SK-N-SH (cell line): Measurements from ENCODE around the gene ZNF775. TPM values are rescaled to one million over a fixed set of nuclear protein-coding genes. Genes with fewer than 3 reads are reported as not detected.

ENCODE experiments used
- CTCF ChIA-PET: fragments of 300-600, 350-600 bp; formaldehyde crosslinking; extraction: SDS; loops from one replicate; lab custom pipeline; 2021; lab: Yijun Ruan, JAX
- POLR2A ChIA-PET: fragments of 350-600 bp; sonication (Branson Sonifier 250); formaldehyde crosslinking; extraction: SDS; loops from one replicate; lab custom pipeline; 2020; ENCODE audit warnings: antibody characterized with exemption, inconsistent platforms; lab: Yijun Ruan, JAX
- DNase-seq: peaks from one replicate; pipeline ENCODE4 v3.0.0; 2012
- H2AFZ ChIP-seq: fragments of 200-600 bp; sonication (generic); 2 replicates; pipeline ENCODE4 v1.8.1; 2016; ENCODE audit warnings: antibody characterized with exemption, mild to moderate bottlenecking, low read depth
- H3F3A ChIP-seq: fragments of 200-600 bp; sonication (generic); replicated peaks from 2 replicates; pipeline ENCODE3; 2016; ENCODE audit warnings: antibody characterized with exemption, mild to moderate bottlenecking; ENCODE audit not compliant: insufficient read depth
- H3K27ac ChIP-seq, 2 experiments: fragments of 200-500 bp in 1 of 2; fragments of 200-600 bp in 1 of 2; sonication (Bioruptor generic) in 1 of 2; sonication (generic), shearing (Covaris generic) in 1 of 2; 2 replicates each; pipeline versions ENCODE4 v1.5.1 to v1.6.1; 2014 to 2016; ENCODE audit warnings: low read depth in 2 of 2, inconsistent platforms in 1 of 2, low read length in 1 of 2, mild to moderate bottlenecking in 1 of 2, mixed read lengths in 1 of 2
- H3K27me3 ChIP-seq: fragments of 200-600 bp; sonication (generic), shearing (Covaris generic); 2 replicates; pipeline ENCODE4 v1.6.1; 2016; ENCODE audit warnings: mixed run types; ENCODE audit not compliant: insufficient read depth
- H3K36me3 ChIP-seq, 2 experiments: fragments of 200-500 bp in 1 of 2; fragments of 200-600 bp in 1 of 2; sonication (Bioruptor generic) in 1 of 2; sonication (generic) in 1 of 2; replicated peaks in 1 of 2; 2 replicates each; pipeline versions ENCODE3 to v1.5.1; 2014 to 2016; ENCODE audit warnings: low read length in 1 of 2, mild to moderate bottlenecking in 1 of 2; ENCODE audit not compliant: insufficient read depth in 2 of 2, control insufficient read depth in 1 of 2
- H3K4me1 ChIP-seq, 2 experiments: fragments of 200-500 bp in 1 of 2; fragments of 200-600 bp in 1 of 2; sonication (Bioruptor generic) in 1 of 2; sonication (generic), shearing (Covaris generic) in 1 of 2; 2 replicates each; pipeline versions ENCODE4 v1.5.1 to v1.6.1; 2014 to 2016; ENCODE audit warnings: low read depth in 1 of 2, low read length in 1 of 2, mixed run types in 1 of 2; ENCODE audit not compliant: insufficient read depth in 2 of 2, control insufficient read depth in 1 of 2
- H3K4me2 ChIP-seq: fragments of 200-600 bp; sonication (generic), shearing (Covaris generic); 2 replicates; pipeline ENCODE4 v1.6.1; 2017; ENCODE audit warnings: mixed run types
- H3K4me3 ChIP-seq, 2 experiments: fragments of 200-500 bp in 1 of 2; fragments of 200-600 bp in 1 of 2; sonication (Bioruptor generic) in 1 of 2; sonication (generic), shearing (Covaris generic) in 1 of 2; 2 replicates each; pipeline versions ENCODE4 v1.5.1 to v1.8.1; 2014 to 2016; ENCODE audit warnings: low read depth in 2 of 2, inconsistent platforms in 1 of 2, low read length in 1 of 2, mild to moderate bottlenecking in 1 of 2, mixed read lengths in 1 of 2, moderate library complexity in 1 of 2
- H3K79me2 ChIP-seq: fragments of 200-600 bp; sonication (generic); 2 replicates; pipeline ENCODE4 v1.8.1; 2017; ENCODE audit warnings: mild to moderate bottlenecking; ENCODE audit not compliant: insufficient read depth
- H3K9ac ChIP-seq: fragments of 200-600 bp; sonication (generic); 2 replicates; pipeline ENCODE4 v1.6.1; 2017; ENCODE audit warnings: mixed run types
- H3K9me2 ChIP-seq: fragments of 200-600 bp; sonication (generic); 2 replicates; pipeline ENCODE4 v1.6.1; 2017; ENCODE audit warnings: mixed run types
- H3K9me3 ChIP-seq: fragments of 200-600 bp; sonication (generic); 2 replicates; pipeline ENCODE4 v1.6.1; 2017; ENCODE audit warnings: mixed run types, mild to moderate bottlenecking, moderate library complexity
- H4K20me1 ChIP-seq: fragments of 200-600 bp; sonication (generic); 2 replicates; pipeline ENCODE4 v1.6.1; 2017; ENCODE audit warnings: mild to moderate bottlenecking, mixed run types; ENCODE audit not compliant: insufficient read depth
- CTCF ChIP-seq: fragments of 200-600 bp; sonication (generic); IDR thresholded peaks from 2 replicates; pipeline ENCODE4 v1.6.1; 2017; ENCODE audit warnings: antibody characterized with exemption, mild to moderate bottlenecking, moderate library complexity
- EP300 ChIP-seq, 2 experiments: IDR thresholded peaks; 2 replicates each; pipeline versions ENCODE4 v1.4.0 to v1.6.1; 2012; ENCODE audit warnings: borderline replicate concordance in 1 of 2, low read depth in 1 of 2, low read length in 1 of 2
- FOXJ3 ChIP-seq: sonication (generic); formaldehyde crosslinking; IDR thresholded peaks from 2 replicates; pipeline ENCODE4 v1.5.1; 2020; ENCODE audit warnings: mild to moderate bottlenecking, missing genetic modification reagents
- FOXM1 ChIP-seq: IDR thresholded peaks from 2 replicates; pipeline ENCODE4 v1.4.0; 2012; ENCODE audit warnings: low read depth, mild to moderate bottlenecking
- GABPA ChIP-seq: IDR thresholded peaks from 2 replicates; pipeline ENCODE4 v1.4.0; 2012; ENCODE audit warnings: low read depth, mild to moderate bottlenecking
- GATA2 ChIP-seq: sonication (generic); formaldehyde crosslinking; IDR thresholded peaks from 2 replicates; pipeline ENCODE4 v1.5.0; 2020; ENCODE audit warnings: mild to moderate bottlenecking, missing genetic modification reagents
- IRF3 ChIP-seq: fragments of 150-350 bp; IDR thresholded peaks from 2 replicates; pipeline ENCODE4 v1.6.1; 2016; ENCODE audit warnings: mild to moderate bottlenecking, low read depth, low read length
- JUND ChIP-seq: IDR thresholded peaks from 2 replicates; pipeline ENCODE4 v1.4.0; 2012
- MEF2A ChIP-seq: IDR thresholded peaks from 2 replicates; pipeline ENCODE4 v1.4.0; 2012; ENCODE audit warnings: low read depth, borderline replicate concordance
- NFIC ChIP-seq: IDR thresholded peaks from 2 replicates; pipeline ENCODE4 v1.4.0; 2012; ENCODE audit warnings: borderline replicate concordance
- POLR2AphosphoS5 ChIP-seq: IDR thresholded peaks from 2 replicates; pipeline ENCODE4 v1.6.1; 2012; ENCODE audit warnings: low read depth, low read length
- RAD21 ChIP-seq: IDR thresholded peaks from 2 replicates; pipeline ENCODE4 v1.6.1; 2012; ENCODE audit warnings: mild to moderate bottlenecking, low read length
- RCOR1 ChIP-seq: fragments of 150-350 bp; IDR thresholded peaks from 2 replicates; pipeline ENCODE4 v1.6.1; 2017; ENCODE audit warnings: antibody characterized with exemption, low read length
- SMC3 ChIP-seq: IDR thresholded peaks from 2 replicates; pipeline ENCODE4 v1.6.1; 2012; ENCODE audit warnings: low read depth, low read length, improper control_type of control experiment
- TEAD4 ChIP-seq: IDR thresholded peaks from 2 replicates; pipeline ENCODE4 v1.4.0; 2012; ENCODE audit warnings: mild to moderate bottlenecking, borderline replicate concordance; ENCODE audit not compliant: insufficient read depth
- ZBTB33 ChIP-seq: IDR thresholded peaks from 2 replicates; pipeline ENCODE4 v1.4.0; 2012; ENCODE audit warnings: low read depth, borderline replicate concordance
- WGBS: methylation state at CpG from one replicate; pipeline ENCODE4 v1.1.6; 2017; ENCODE audit warnings: low lambda C conversion rate; 5-methylcytosine and 5-hydroxymethylcytosine counted together
- polyA plus RNA-seq, 3 experiments: library from polyadenylated mRNA; depleted of rRNA; stranded (reverse); fragments of >200 nt; gene quantifications; 2 replicates each; pipeline ENCODE4 v1.2.3, GENCODE V29; 2012

ZNF775 gene
- polyA plus RNA-seq, 1 of the 3 experiments (the other 2 are of a cell fraction), result 5.0 TPM

- POLR2A ChIA-PET, result no interaction called here
- no peak overlapping the region; a peak in 1 of 4 replicates for H3K27ac ChIP-seq
- H3K9ac ChIP-seq, result no peak overlapping the region
- H2AFZ ChIP-seq, result no peak overlapping the region
- peaks cover 26% of the 10 kb centered on the region for H3F3A ChIP-seq
- H3K36me3 ChIP-seq, result peaks cover 19 to 49% of the 10 kb centered on the region in 2 experiments
- 93% methylated on average over 21 of the region's 21 CpGs for WGBS
- H3K4me2 ChIP-seq, result no peak overlapping the region
- H3K27me3 ChIP-seq, result no peaks in the 10 kb centered on the region
- DNase-seq, result no peak
- TF ChIP-seq POLR2AphosphoS5 (0 out of 2 replicates have a peak, but pooled peaks have one; percentile 17), EP300 (IDR thresholded peaks at IDR 0.05; ENCODE audit: borderline replicate concordance in 1 of 2, low read depth in 1 of 2, low read length in 1 of 2) (no peak)
- CTCF ChIA-PET, result interaction anchor here (1.0 to 1.4 kb wide), 4 partner anchors 12 to 87 kb away, joined by 4 to 5 read pairs (median 5); no protein-coding TSS in a partner anchor
- peaks cover 9 to 31% of the 10 kb centered on the region in 2 experiments; a peak in 3 of 4 replicates for H3K4me1 ChIP-seq
- no peaks in the 10 kb centered on the region for H3K9me3 ChIP-seq
- H3K4me3 ChIP-seq, result no peak overlapping the region
- H3K79me2 ChIP-seq, result peaks cover 48% of the 10 kb centered on the region
- no peaks in the 10 kb centered on the region for H3K9me2 ChIP-seq
- no peaks in the 10 kb centered on the region for H4K20me1 ChIP-seq
Measured at GRCh38 chr7:150373049-150373801, 5.9 kb upstream of the ZNF775 start.

GRCh38 chr7:150374026-150374425 is 5.1 kb upstream of the ZNF775 start:
- H2AFZ ChIP-seq, result no peak overlapping the region
- no peak overlapping the region for H3K4me3 ChIP-seq
- H3K79me2 ChIP-seq, result peaks cover 44% of the 10 kb centered on the region
- 100% methylated on average over 4 of the region's 4 CpGs for WGBS
- no peak overlapping the region for H3K27ac ChIP-seq
- ChIA-PET CTCF (interaction anchor here (0.8 to 1.4 kb wide), 7 partner anchors 11 to 88 kb away, joined by 3 to 5 read pairs (median 4); no protein-coding TSS in a partner anchor), POLR2A (no interaction called here)
- H3K9me2 ChIP-seq, result no peaks in the 10 kb centered on the region
- H3K9me3 ChIP-seq, result no peaks in the 10 kb centered on the region
- DNase-seq, result no peak
- no peak overlapping the region for H3K4me2 ChIP-seq
- H3K9ac ChIP-seq, result no peak overlapping the region
- no peaks in the 10 kb centered on the region for H3K27me3 ChIP-seq
- TF ChIP-seq NFIC, result no peak
- TF ChIP-seq FOXJ3 (CRISPR knock-in tag), result no peak
- no peak for TF ChIP-seq TEAD4
- no peak for TF ChIP-seq GATA2 (CRISPR knock-in tag)
- no peaks in the 10 kb centered on the region for H4K20me1 ChIP-seq
- peaks cover 9 to 33% of the 10 kb centered on the region in 2 experiments; a peak in 3 of 4 replicates for H3K4me1 ChIP-seq
- H3F3A ChIP-seq, result peaks cover 30% of the 10 kb centered on the region
- peaks cover 19 to 49% of the 10 kb centered on the region in 2 experiments for H3K36me3 ChIP-seq

- Histone ChIP-seq H3K27me3 (no peaks in the 10 kb centered on the region), H3K9me2 (no peaks in the 10 kb centered on the region), H3K36me3 (peaks cover 19 to 49% of the 10 kb centered on the region in 2 experiments), H4K20me1 (no peaks in the 10 kb centered on the region), H3K9me3 (no peaks in the 10 kb centered on the region), H3K9ac (no peak overlapping the region), H3K4me1 (peaks cover 9 to 31% of the 10 kb centered on the region in 2 experiments; a peak in 3 of 4 replicates), H2AFZ (no peak overlapping the region), H3K79me2 (peaks cover 40% of the 10 kb centered on the region), H3K4me2 (no peak overlapping the region), H3F3A (peaks cover 30% of the 10 kb centered on the region)
- CTCF ChIA-PET, result interaction anchor here (0.8 to 1.4 kb wide), 7 partner anchors 11 to 89 kb away, joined by 3 to 5 read pairs (median 4); no protein-coding TSS in a partner anchor
- 93% methylated on average over 5 of the region's 5 CpGs for WGBS
- no peak for DNase-seq
- no peak for TF ChIP-seq RAD21
- TF ChIP-seq SMC3, result no peak
- TF ChIP-seq CTCF, result no peak
- no peak for TF ChIP-seq GABPA
- TF ChIP-seq IRF3, result no peak
- no peak for TF ChIP-seq ZBTB33
- no peak for TF ChIP-seq RCOR1
- TF ChIP-seq MEF2A, result no peak
- TF ChIP-seq FOXM1, result no peak
- TF ChIP-seq FOXJ3 (CRISPR knock-in tag), result no peak
- no peak for TF ChIP-seq TEAD4
- no peak for TF ChIP-seq JUND
- TF ChIP-seq, all 33 proteins: peak for 0
- Histone ChIP-seq H3K27ac (no peak overlapping the region), H3K4me3 (no peak overlapping the region)
- POLR2A ChIA-PET, result no interaction called here
Measured at GRCh38 chr7:150374472-150374871, 4.7 kb upstream of the ZNF775 start.
